SK-N-SH (cell line): ENCODE results near the gene GRM5. TPM values are rescaled to one million over a fixed set of nuclear protein-coding genes. Genes with fewer than 3 reads are reported as not detected.
"Not testable (repeated sequence)": the region's sequence is repeated elsewhere in the genome, so short reads cannot be mapped to it uniquely, and the experiment has no call there.

Source experiments
- CTCF ChIA-PET: fragments of 300-600, 350-600 bp; formaldehyde crosslinking; extraction: SDS; loops from one replicate; lab custom pipeline; 2021; lab: Yijun Ruan, JAX
- POLR2A ChIA-PET: fragments of 350-600 bp; sonication (Branson Sonifier 250); formaldehyde crosslinking; extraction: SDS; loops from one replicate; lab custom pipeline; 2020; ENCODE audit warnings: antibody characterized with exemption, inconsistent platforms; lab: Yijun Ruan, JAX
- DNase-seq: peaks from one replicate; pipeline ENCODE4 v3.0.0; 2012
- H2AFZ ChIP-seq: fragments of 200-600 bp; sonication (generic); 2 replicates; pipeline ENCODE4 v1.8.1; 2016; ENCODE audit warnings: antibody characterized with exemption, mild to moderate bottlenecking, low read depth
- H3F3A ChIP-seq: fragments of 200-600 bp; sonication (generic); replicated peaks from 2 replicates; pipeline ENCODE3; 2016; ENCODE audit warnings: antibody characterized with exemption, mild to moderate bottlenecking; ENCODE audit not compliant: insufficient read depth
- H3K27ac ChIP-seq, 2 experiments: fragments of 200-500 bp in 1 of 2; fragments of 200-600 bp in 1 of 2; sonication (Bioruptor generic) in 1 of 2; sonication (generic), shearing (Covaris generic) in 1 of 2; 2 replicates each; pipeline versions ENCODE4 v1.5.1 to v1.6.1; 2014 to 2016; ENCODE audit warnings: low read depth in 2 of 2, inconsistent platforms in 1 of 2, low read length in 1 of 2, mild to moderate bottlenecking in 1 of 2, mixed read lengths in 1 of 2
- H3K27me3 ChIP-seq: fragments of 200-600 bp; sonication (generic), shearing (Covaris generic); 2 replicates; pipeline ENCODE4 v1.6.1; 2016; ENCODE audit warnings: mixed run types; ENCODE audit not compliant: insufficient read depth
- H3K36me3 ChIP-seq, 2 experiments: fragments of 200-500 bp in 1 of 2; fragments of 200-600 bp in 1 of 2; sonication (Bioruptor generic) in 1 of 2; sonication (generic) in 1 of 2; replicated peaks in 1 of 2; 2 replicates each; pipeline versions ENCODE3 to v1.5.1; 2014 to 2016; ENCODE audit warnings: low read length in 1 of 2, mild to moderate bottlenecking in 1 of 2; ENCODE audit not compliant: insufficient read depth in 2 of 2, control insufficient read depth in 1 of 2
- H3K4me1 ChIP-seq, 2 experiments: fragments of 200-500 bp in 1 of 2; fragments of 200-600 bp in 1 of 2; sonication (Bioruptor generic) in 1 of 2; sonication (generic), shearing (Covaris generic) in 1 of 2; 2 replicates each; pipeline versions ENCODE4 v1.5.1 to v1.6.1; 2014 to 2016; ENCODE audit warnings: low read depth in 1 of 2, low read length in 1 of 2, mixed run types in 1 of 2; ENCODE audit not compliant: insufficient read depth in 2 of 2, control insufficient read depth in 1 of 2
- H3K4me2 ChIP-seq: fragments of 200-600 bp; sonication (generic), shearing (Covaris generic); 2 replicates; pipeline ENCODE4 v1.6.1; 2017; ENCODE audit warnings: mixed run types
- H3K4me3 ChIP-seq, 2 experiments: fragments of 200-500 bp in 1 of 2; fragments of 200-600 bp in 1 of 2; sonication (Bioruptor generic) in 1 of 2; sonication (generic), shearing (Covaris generic) in 1 of 2; 2 replicates each; pipeline versions ENCODE4 v1.5.1 to v1.8.1; 2014 to 2016; ENCODE audit warnings: low read depth in 2 of 2, inconsistent platforms in 1 of 2, low read length in 1 of 2, mild to moderate bottlenecking in 1 of 2, mixed read lengths in 1 of 2, moderate library complexity in 1 of 2
- H3K79me2 ChIP-seq: fragments of 200-600 bp; sonication (generic); 2 replicates; pipeline ENCODE4 v1.8.1; 2017; ENCODE audit warnings: mild to moderate bottlenecking; ENCODE audit not compliant: insufficient read depth
- H3K9ac ChIP-seq: fragments of 200-600 bp; sonication (generic); 2 replicates; pipeline ENCODE4 v1.6.1; 2017; ENCODE audit warnings: mixed run types
- H3K9me2 ChIP-seq: fragments of 200-600 bp; sonication (generic); 2 replicates; pipeline ENCODE4 v1.6.1; 2017; ENCODE audit warnings: mixed run types
- H3K9me3 ChIP-seq: fragments of 200-600 bp; sonication (generic); 2 replicates; pipeline ENCODE4 v1.6.1; 2017; ENCODE audit warnings: mixed run types, mild to moderate bottlenecking, moderate library complexity
- H4K20me1 ChIP-seq: fragments of 200-600 bp; sonication (generic); 2 replicates; pipeline ENCODE4 v1.6.1; 2017; ENCODE audit warnings: mild to moderate bottlenecking, mixed run types; ENCODE audit not compliant: insufficient read depth
- ELF1 ChIP-seq: IDR thresholded peaks from 2 replicates; pipeline ENCODE4 v1.4.0; 2012
- EP300 ChIP-seq, 2 experiments: IDR thresholded peaks; 2 replicates each; pipeline versions ENCODE4 v1.4.0 to v1.6.1; 2012; ENCODE audit warnings: borderline replicate concordance in 1 of 2, low read depth in 1 of 2, low read length in 1 of 2
- EZH2phosphoT487 ChIP-seq: fragments of 200-600 bp; sonication (generic); IDR thresholded peaks from 2 replicates; pipeline ENCODE4 v1.6.1; 2017; ENCODE audit warnings: low read depth, mixed run types, mild to moderate bottlenecking, antibody characterized with exemption, moderate library complexity, borderline replicate concordance
- FOXJ3 ChIP-seq: sonication (generic); formaldehyde crosslinking; IDR thresholded peaks from 2 replicates; pipeline ENCODE4 v1.5.1; 2020; ENCODE audit warnings: mild to moderate bottlenecking, missing genetic modification reagents
- FOXM1 ChIP-seq: IDR thresholded peaks from 2 replicates; pipeline ENCODE4 v1.4.0; 2012; ENCODE audit warnings: low read depth, mild to moderate bottlenecking
- GATA2 ChIP-seq: sonication (generic); formaldehyde crosslinking; IDR thresholded peaks from 2 replicates; pipeline ENCODE4 v1.5.0; 2020; ENCODE audit warnings: mild to moderate bottlenecking, missing genetic modification reagents
- MEF2A ChIP-seq: IDR thresholded peaks from 2 replicates; pipeline ENCODE4 v1.4.0; 2012; ENCODE audit warnings: low read depth, borderline replicate concordance
- MXI1 ChIP-seq: IDR thresholded peaks from 2 replicates; pipeline ENCODE4 v1.6.1; 2012; ENCODE audit warnings: mild to moderate bottlenecking, low read depth, low read length, improper control_type of control experiment
- NFIC ChIP-seq: IDR thresholded peaks from 2 replicates; pipeline ENCODE4 v1.4.0; 2012; ENCODE audit warnings: borderline replicate concordance
- POLR2AphosphoS5 ChIP-seq: IDR thresholded peaks from 2 replicates; pipeline ENCODE4 v1.6.1; 2012; ENCODE audit warnings: low read depth, low read length
- RFX5 ChIP-seq: IDR thresholded peaks from 2 replicates; pipeline ENCODE4 v1.6.1; 2012; ENCODE audit warnings: mild to moderate bottlenecking, improper control_type of control experiment, low read length
- RXRA ChIP-seq: IDR thresholded peaks from 2 replicates; pipeline ENCODE4 v1.4.0; 2012; ENCODE audit warnings: low read depth, mild to moderate bottlenecking, borderline replicate concordance
- SIN3A ChIP-seq: IDR thresholded peaks from 2 replicates; pipeline ENCODE4 v1.6.1; 2012; ENCODE audit warnings: low read depth, mild to moderate bottlenecking, low read length, moderate library complexity, borderline replicate concordance
- TCF12 ChIP-seq: IDR thresholded peaks from 2 replicates; pipeline ENCODE4 v1.4.0; 2012
- TEAD4 ChIP-seq: IDR thresholded peaks from 2 replicates; pipeline ENCODE4 v1.4.0; 2012; ENCODE audit warnings: mild to moderate bottlenecking, borderline replicate concordance; ENCODE audit not compliant: insufficient read depth
- YY1 ChIP-seq: IDR thresholded peaks from 2 replicates; pipeline ENCODE4 v1.4.0; 2012; ENCODE audit warnings: low read depth, mild to moderate bottlenecking
- WGBS: methylation state at CpG from one replicate; pipeline ENCODE4 v1.1.6; 2017; ENCODE audit warnings: low lambda C conversion rate; 5-methylcytosine and 5-hydroxymethylcytosine counted together
- polyA plus RNA-seq, 3 experiments: library from polyadenylated mRNA; depleted of rRNA; stranded (reverse); fragments of >200 nt; gene quantifications; 2 replicates each; pipeline ENCODE4 v1.2.3, GENCODE V29; 2012
- TF ChIP-seq, protein P1 (sequence below): fragments of 150-350 bp; IDR thresholded peaks from 2 replicates; pipeline ENCODE4 v1.6.1; 2016; ENCODE audit warnings: mild to moderate bottlenecking, low read depth, low read length
- TF ChIP-seq, protein P2 (sequence below): IDR thresholded peaks from 2 replicates; pipeline ENCODE4 v1.4.0; 2012; ENCODE audit warnings: low read depth
- TF ChIP-seq, protein P3 (sequence below): IDR thresholded peaks from 2 replicates; pipeline ENCODE4 v1.6.1; 2012; ENCODE audit warnings: mild to moderate bottlenecking, low read depth, low read length, moderate library complexity
- TF ChIP-seq, protein P4 (sequence below): fragments of 200-600 bp; sonication (generic); IDR thresholded peaks from 2 replicates; pipeline ENCODE4 v1.6.1; 2017; ENCODE audit warnings: antibody characterized with exemption, mild to moderate bottlenecking, moderate library complexity

GRM5 gene
- polyA plus RNA-seq, 1 of the 3 experiments (the other 2 are of a cell fraction): not detected

DNA sequence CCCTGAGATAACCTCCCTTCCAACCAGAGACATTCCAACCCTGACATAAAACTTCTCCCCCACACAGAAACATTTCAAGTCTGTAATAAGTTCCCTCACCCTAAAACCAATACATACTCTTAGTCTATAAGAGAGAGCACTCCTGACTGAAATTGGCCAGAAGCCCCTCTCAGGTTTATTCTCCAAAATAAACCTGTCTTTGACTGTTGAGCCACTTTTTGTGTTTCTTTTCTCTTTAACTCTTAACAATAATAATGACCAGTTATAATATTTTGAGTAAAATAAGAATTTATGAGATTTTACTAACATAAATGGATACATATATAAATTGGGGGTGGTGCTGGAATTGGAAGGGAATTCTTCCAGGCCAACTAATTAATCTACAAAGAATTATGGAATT, 93.6 kb downstream of the GRM5 start:
- DNase-seq: no peak
- Histone ChIP-seq H3F3A (no peaks in the 10 kb centered on the region), H3K36me3 (no peaks in the 10 kb centered on the region), H3K27me3 (no peaks in the 10 kb centered on the region), H3K9me3 (no peaks in the 10 kb centered on the region), H3K9ac (no peak overlapping the region), H3K9me2 (no peaks in the 10 kb centered on the region), H3K4me1 (no peaks in the 10 kb centered on the region), H3K4me3 (no peak overlapping the region), H3K4me2 (no peak overlapping the region), H3K79me2 (no peaks in the 10 kb centered on the region), H2AFZ (no peak overlapping the region), H4K20me1 (no peaks in the 10 kb centered on the region), H3K27ac (no peak overlapping the region)
- POLR2A ChIA-PET: no interaction called here
- CTCF ChIA-PET: no interaction called here
- TF ChIP-seq TCF12 (no peak), MEF2A (no peak), FOXJ3 (CRISPR knock-in tag) (no peak), EP300 (IDR thresholded peaks at IDR 0.05; ENCODE audit: borderline replicate concordance in 1 of 2, low read depth in 1 of 2, low read length in 1 of 2) (no peak), RXRA (no peak), NFIC (no peak), ELF1 (no peak), TEAD4 (no peak), FOXM1 (no peak), POLR2AphosphoS5 (no peak), MXI1 (no peak), EZH2phosphoT487 (no peak), SIN3A (no peak), RFX5 (no peak), YY1 (no peak), GATA2 (CRISPR knock-in tag) (no peak)
- TF ChIP-seq, protein P1, sequence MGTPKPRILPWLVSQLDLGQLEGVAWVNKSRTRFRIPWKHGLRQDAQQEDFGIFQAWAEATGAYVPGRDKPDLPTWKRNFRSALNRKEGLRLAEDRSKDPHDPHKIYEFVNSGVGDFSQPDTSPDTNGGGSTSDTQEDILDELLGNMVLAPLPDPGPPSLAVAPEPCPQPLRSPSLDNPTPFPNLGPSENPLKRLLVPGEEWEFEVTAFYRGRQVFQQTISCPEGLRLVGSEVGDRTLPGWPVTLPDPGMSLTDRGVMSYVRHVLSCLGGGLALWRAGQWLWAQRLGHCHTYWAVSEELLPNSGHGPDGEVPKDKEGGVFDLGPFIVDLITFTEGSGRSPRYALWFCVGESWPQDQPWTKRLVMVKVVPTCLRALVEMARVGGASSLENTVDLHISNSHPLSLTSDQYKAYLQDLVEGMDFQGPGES: no peak
- TF ChIP-seq, protein P2, sequence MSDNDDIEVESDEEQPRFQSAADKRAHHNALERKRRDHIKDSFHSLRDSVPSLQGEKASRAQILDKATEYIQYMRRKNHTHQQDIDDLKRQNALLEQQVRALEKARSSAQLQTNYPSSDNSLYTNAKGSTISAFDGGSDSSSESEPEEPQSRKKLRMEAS: no peak
- TF ChIP-seq, protein P3, sequence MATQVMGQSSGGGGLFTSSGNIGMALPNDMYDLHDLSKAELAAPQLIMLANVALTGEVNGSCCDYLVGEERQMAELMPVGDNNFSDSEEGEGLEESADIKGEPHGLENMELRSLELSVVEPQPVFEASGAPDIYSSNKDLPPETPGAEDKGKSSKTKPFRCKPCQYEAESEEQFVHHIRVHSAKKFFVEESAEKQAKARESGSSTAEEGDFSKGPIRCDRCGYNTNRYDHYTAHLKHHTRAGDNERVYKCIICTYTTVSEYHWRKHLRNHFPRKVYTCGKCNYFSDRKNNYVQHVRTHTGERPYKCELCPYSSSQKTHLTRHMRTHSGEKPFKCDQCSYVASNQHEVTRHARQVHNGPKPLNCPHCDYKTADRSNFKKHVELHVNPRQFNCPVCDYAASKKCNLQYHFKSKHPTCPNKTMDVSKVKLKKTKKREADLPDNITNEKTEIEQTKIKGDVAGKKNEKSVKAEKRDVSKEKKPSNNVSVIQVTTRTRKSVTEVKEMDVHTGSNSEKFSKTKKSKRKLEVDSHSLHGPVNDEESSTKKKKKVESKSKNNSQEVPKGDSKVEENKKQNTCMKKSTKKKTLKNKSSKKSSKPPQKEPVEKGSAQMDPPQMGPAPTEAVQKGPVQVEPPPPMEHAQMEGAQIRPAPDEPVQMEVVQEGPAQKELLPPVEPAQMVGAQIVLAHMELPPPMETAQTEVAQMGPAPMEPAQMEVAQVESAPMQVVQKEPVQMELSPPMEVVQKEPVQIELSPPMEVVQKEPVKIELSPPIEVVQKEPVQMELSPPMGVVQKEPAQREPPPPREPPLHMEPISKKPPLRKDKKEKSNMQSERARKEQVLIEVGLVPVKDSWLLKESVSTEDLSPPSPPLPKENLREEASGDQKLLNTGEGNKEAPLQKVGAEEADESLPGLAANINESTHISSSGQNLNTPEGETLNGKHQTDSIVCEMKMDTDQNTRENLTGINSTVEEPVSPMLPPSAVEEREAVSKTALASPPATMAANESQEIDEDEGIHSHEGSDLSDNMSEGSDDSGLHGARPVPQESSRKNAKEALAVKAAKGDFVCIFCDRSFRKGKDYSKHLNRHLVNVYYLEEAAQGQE: no peak
- TF ChIP-seq, protein P4, sequence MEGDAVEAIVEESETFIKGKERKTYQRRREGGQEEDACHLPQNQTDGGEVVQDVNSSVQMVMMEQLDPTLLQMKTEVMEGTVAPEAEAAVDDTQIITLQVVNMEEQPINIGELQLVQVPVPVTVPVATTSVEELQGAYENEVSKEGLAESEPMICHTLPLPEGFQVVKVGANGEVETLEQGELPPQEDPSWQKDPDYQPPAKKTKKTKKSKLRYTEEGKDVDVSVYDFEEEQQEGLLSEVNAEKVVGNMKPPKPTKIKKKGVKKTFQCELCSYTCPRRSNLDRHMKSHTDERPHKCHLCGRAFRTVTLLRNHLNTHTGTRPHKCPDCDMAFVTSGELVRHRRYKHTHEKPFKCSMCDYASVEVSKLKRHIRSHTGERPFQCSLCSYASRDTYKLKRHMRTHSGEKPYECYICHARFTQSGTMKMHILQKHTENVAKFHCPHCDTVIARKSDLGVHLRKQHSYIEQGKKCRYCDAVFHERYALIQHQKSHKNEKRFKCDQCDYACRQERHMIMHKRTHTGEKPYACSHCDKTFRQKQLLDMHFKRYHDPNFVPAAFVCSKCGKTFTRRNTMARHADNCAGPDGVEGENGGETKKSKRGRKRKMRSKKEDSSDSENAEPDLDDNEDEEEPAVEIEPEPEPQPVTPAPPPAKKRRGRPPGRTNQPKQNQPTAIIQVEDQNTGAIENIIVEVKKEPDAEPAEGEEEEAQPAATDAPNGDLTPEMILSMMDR: no peak

DNA sequence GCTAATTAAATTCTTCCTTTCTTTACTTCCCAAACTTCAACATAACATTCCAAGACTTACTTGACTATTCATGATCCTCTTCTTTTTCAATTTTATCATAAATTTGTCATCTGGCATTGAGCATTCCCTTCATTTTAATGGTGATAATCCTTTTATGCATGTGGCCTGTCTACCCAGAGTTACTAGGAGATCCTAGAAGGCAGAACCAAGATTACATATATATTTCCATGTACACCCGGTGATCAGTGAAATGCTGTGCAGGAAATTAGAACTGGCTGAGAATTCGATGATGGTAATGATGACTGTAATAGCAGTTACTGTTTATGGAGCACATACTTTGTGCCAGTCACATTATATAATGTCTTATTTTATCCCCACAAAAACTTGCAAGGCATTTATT, 104.2 kb downstream of the GRM5 start:
- H3K36me3 ChIP-seq, H2AFZ ChIP-seq, H3K4me3 ChIP-seq, DNase-seq, H3K4me1 ChIP-seq, H3K9me3 ChIP-seq, CTCF ChIA-PET, H3K27ac ChIP-seq, H3K4me2 ChIP-seq, H3K27me3 ChIP-seq, H3K9ac ChIP-seq, H3K9me2 ChIP-seq, H4K20me1 ChIP-seq, H3K79me2 ChIP-seq, H3F3A ChIP-seq, POLR2A ChIA-PET: not testable (repeated sequence)
- WGBS: 2% methylated on average over 2 of the region's 2 CpGs

DNA sequence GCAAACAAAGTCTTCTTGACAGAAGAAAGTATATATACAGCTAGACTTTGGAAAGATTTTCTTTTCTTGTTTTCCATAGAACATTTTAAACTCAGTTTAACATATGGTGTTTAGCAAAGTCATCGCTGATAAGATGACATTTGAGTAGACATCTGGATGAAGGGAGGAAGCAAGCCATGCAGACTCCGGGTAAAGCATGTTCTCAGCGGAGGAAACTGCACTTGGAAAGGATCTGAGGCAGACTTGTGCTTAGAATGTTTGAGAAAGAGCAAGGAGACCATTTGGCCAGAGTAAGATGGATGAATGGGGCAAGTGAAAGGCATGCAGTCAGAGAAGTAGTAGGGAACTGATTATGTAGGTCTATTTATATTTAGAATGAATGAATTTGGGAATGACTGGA, 105.9 kb downstream of the GRM5 start:
- H3K36me3 ChIP-seq, H2AFZ ChIP-seq, POLR2A ChIA-PET, H3K9me2 ChIP-seq, DNase-seq, H3F3A ChIP-seq, H3K9me3 ChIP-seq, H4K20me1 ChIP-seq, H3K4me2 ChIP-seq, H3K9ac ChIP-seq, H3K4me3 ChIP-seq, H3K27me3 ChIP-seq, H3K79me2 ChIP-seq, CTCF ChIA-PET, H3K4me1 ChIP-seq, H3K27ac ChIP-seq: not testable (repeated sequence)
- WGBS: 6% methylated on average over 3 of the region's 3 CpGs
